HepG2 (cell line): Measurements from ENCODE around the gene GRIA3. TPM values are rescaled to one million over a fixed set of nuclear protein-coding genes. Genes with fewer than 3 reads are reported as not detected.
"Not testable (repeated sequence)": the region's sequence is repeated elsewhere in the genome, so short reads cannot be mapped to it uniquely, and the experiment has no call there.

Experiments
- ATAC-seq: fragments of 200-7000 bp; cut with Tn5 transposase; 3 replicates; pipeline ENCODE4 v1.9.1; 2020; ENCODE audit warnings: mild to moderate bottlenecking, moderate library complexity
- BruUV-seq: library from RNA; stranded (reverse); fragments of 400-500 nt; replicated peaks from 2 replicates; lab custom pipeline; 2021; lab: Mats Ljungman, UMichigan
- CTCF ChIA-PET: fragments of 300-600 bp; formaldehyde crosslinking; extraction: SDS; loops from one replicate; lab custom pipeline; 2021; ENCODE audit warnings: low total read pairs, inconsistent platforms, low intra/inter-chr PET ratio; lab: Yijun Ruan, JAX
- POLR2A ChIA-PET: fragments of 350-600 bp; sonication (Branson Sonifier 250); formaldehyde crosslinking; loops from one replicate; lab custom pipeline; 2020; ENCODE audit warnings: antibody characterized with exemption, inconsistent platforms; lab: Yijun Ruan, JAX
- DNase-seq: peaks from one replicate; pipeline ENCODE4 v3.0.0-alpha.2; 2015; ENCODE audit warnings: low spot score
- FAIRE-seq: peaks from 3 replicates; lab custom pipeline; 2011; peaks lifted over from hg19 to GRCh38; lab: Jason Lieb, UNC
- H2AFZ ChIP-seq: one replicate; pipeline ENCODE4 v1.6.1; 2011; ENCODE audit warnings: low read length, inconsistent platforms
- H3K27ac ChIP-seq: fragments of 300-600 bp; 3 replicates; pipeline ENCODE4 v1.8.0; 2011; ENCODE audit warnings: mixed run types, mild to moderate bottlenecking, mixed read lengths, low read length, inconsistent platforms; ENCODE audit not compliant: insufficient read depth; ENCODE audit errors: extremely low read length
- H3K27me3 ChIP-seq, 2 experiments: fragments of 200-600 bp in 1 of 2; 2 replicates in 1 of 2; 3 replicates in 1 of 2; pipeline versions ENCODE4 v1.6.0 to v1.8.0; 2011; ENCODE audit warnings: low read length in 2 of 2, mild to moderate bottlenecking in 2 of 2, moderate library complexity in 2 of 2, inconsistent platforms in 1 of 2; ENCODE audit not compliant: insufficient read depth in 2 of 2, control insufficient read depth in 1 of 2
- H3K36me3 ChIP-seq, 2 experiments: fragments of 200-600 bp in 1 of 2; replicated peaks in 1 of 2; 2 replicates in 1 of 2; 3 replicates in 1 of 2; pipeline versions ENCODE4 v1.5.1 to v1.8.0; 2011; ENCODE audit warnings: low read length in 2 of 2, inconsistent platforms in 1 of 2; ENCODE audit not compliant: insufficient read depth in 2 of 2, control insufficient read depth in 1 of 2
- H3K4me1 ChIP-seq: 2 replicates; pipeline ENCODE4 v1.5.1; 2012; ENCODE audit warnings: low read length, inconsistent platforms; ENCODE audit not compliant: insufficient read depth
- H3K4me2 ChIP-seq: 2 replicates; pipeline ENCODE4 v1.6.0; 2011; ENCODE audit warnings: low read depth, low read length, inconsistent platforms
- H3K4me3 ChIP-seq, 3 experiments: fragments of 200-600 bp in 1 of 3; sonication (generic), shearing (Covaris generic) in 1 of 3; replicated peaks in 1 of 3; 2 replicates each; pipeline ENCODE4 v1.5.1; 2011 to 2016; ENCODE audit warnings: low read length in 3 of 3, inconsistent platforms in 2 of 3, low read depth in 2 of 3, mild to moderate bottlenecking in 2 of 3, control low read depth in 1 of 3, mixed read lengths in 1 of 3; ENCODE audit not compliant: insufficient read depth in 1 of 3
- H3K79me2 ChIP-seq: one replicate; pipeline ENCODE4 v1.6.1; 2011; ENCODE audit warnings: low read length, inconsistent platforms; ENCODE audit not compliant: insufficient read depth
- H3K9ac ChIP-seq: 2 replicates; pipeline ENCODE4 v1.6.0; 2011; ENCODE audit warnings: mild to moderate bottlenecking, low read depth, low read length, inconsistent platforms; ENCODE audit not compliant: insufficient read depth
- H3K9me3 ChIP-seq: 2 replicates; pipeline ENCODE4 v1.5.1; 2012; ENCODE audit warnings: mild to moderate bottlenecking, low read length
- H4K20me1 ChIP-seq: 2 replicates; pipeline ENCODE4 v1.6.0; 2011; ENCODE audit warnings: inconsistent platforms, mild to moderate bottlenecking, low read length, moderate library complexity; ENCODE audit not compliant: insufficient read depth
- RERE ChIP-seq: IDR thresholded peaks from 2 replicates; pipeline ENCODE4 v1.6.1; 2016; ENCODE audit warnings: low read depth, missing genetic modification reagents, missing compliant biosample characterization
- WGBS: methylation state at CpG from one replicate; pipeline ENCODE4 v1.1.6; 2017; ENCODE audit warnings: low lambda C conversion rate; 5-methylcytosine and 5-hydroxymethylcytosine counted together
- in situ Hi-C: cut with HindIII; loops from 2 replicates; pipeline ENCODE4 v1.10.0; 2017; ENCODE audit warnings: low pct_unique_long_range_greater_than_20kb; ENCODE audit not compliant: extremely low pct_ligation_motif_present
- intact Hi-C: fragments of 100-400 bp; cut with micrococcal nuclease; formaldehyde crosslinking; loops from one replicate; pipeline ENCODE4 v1.10.0; 2022; ENCODE audit not compliant: unreplicated experiment
- polyA plus RNA-seq, 8 experiments: library from polyadenylated mRNA; depleted of rRNA in 3 of 8; stranded (reverse) in 7 of 8; unstranded in 1 of 8; fragments of >200 nt; fragmentation: Illumina TruSeq in 4 of 8; extraction: Trizol in 4 of 8; gene quantifications; 2 replicates each; pipeline versions ENCODE4 v1.2.1 to v1.2.3, GENCODE V29; 2011 to 2016; ENCODE audit warnings: low read depth in 4 of 8, missing spikeins in 1 of 8, mixed read lengths in 1 of 8; ENCODE audit not compliant: insufficient read depth in 1 of 8
- total RNA-seq, 5 experiments: library from RNA; depleted of rRNA; stranded (reverse); fragments of >200 nt; fragmentation: Illumina TruSeq; extraction: Trizol; gene quantifications; 2 replicates each; pipeline ENCODE4 v1.2.3, GENCODE V29; 2016; ENCODE audit warnings: low read depth in 1 of 5

The GRIA3 gene
- total and polyA plus RNA-seq, 2 of the 13 experiments (the other 11 are each of a cell fraction or from before 2014, with no cell fraction given), result not detected

DNA sequence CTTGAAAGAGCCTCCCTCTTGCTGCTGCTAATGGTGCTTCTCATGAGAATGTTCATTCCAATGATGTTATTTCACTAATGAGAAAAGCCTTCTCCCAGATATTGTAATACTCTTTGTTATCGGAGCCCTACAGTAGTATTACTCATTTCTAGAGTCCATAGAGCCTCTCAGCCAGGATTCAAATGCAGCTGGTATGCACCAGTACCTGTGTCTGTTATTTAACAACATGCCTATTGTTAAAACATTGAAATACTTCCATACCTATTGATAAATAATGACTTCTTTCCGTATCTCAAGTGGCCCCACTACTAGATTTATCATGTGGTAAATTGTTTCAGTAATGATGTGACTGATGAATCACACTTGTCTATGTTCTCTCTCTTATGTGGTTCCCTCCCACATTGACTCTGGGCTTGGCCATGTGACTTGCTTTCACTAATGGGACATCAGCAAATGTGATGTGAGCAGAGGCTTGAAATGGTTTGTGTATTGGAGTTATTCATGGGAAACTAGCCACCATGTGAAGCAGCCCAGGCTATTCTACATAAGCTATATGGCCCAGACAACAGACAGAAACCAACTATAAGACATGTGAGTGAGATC is 341.1 kb downstream of the GRIA3 start (continued):
- no peak for TF ChIP-seq RERE (CRISPR knock-in tag)

GRCh38 chrX:123530726-123531125 is 346.6 kb downstream of the GRIA3 start:
- DNase-seq, H2AFZ ChIP-seq, H3K9me3 ChIP-seq, H3K79me2 ChIP-seq, H3K36me3 ChIP-seq, H3K4me2 ChIP-seq, H4K20me1 ChIP-seq, H3K27ac ChIP-seq, FAIRE-seq, H3K9ac ChIP-seq, ATAC-seq, H3K4me3 ChIP-seq, POLR2A ChIA-PET, CTCF ChIA-PET, intact Hi-C loops, H3K4me1 ChIP-seq, H3K27me3 ChIP-seq, in situ Hi-C loops, BruUV-seq: not testable (repeated sequence)
- WGBS, result 12% methylated on average over 1 of the region's 1 CpG
